Kidney (tissue), 14 donors: ENCODE data around the gene ERO1B. TPM values are rescaled to one million over a fixed set of nuclear protein-coding genes. Genes with fewer than 3 reads are reported as not detected.

Experiments used
- DNase-seq, 5 donors: peaks; one replicate each; pipeline ENCODE4 v3.0.0-alpha.2; 2013 to 2020
- FAIRE-seq: peaks from 2 replicates; lab custom pipeline; 2012; peaks lifted over from hg19 to GRCh38; lab: Jason Lieb, UNC
- H3K27ac ChIP-seq, 2 donors: one replicate each; pipeline ENCODE4 v1.7.0; 2013; ENCODE audit warnings: low read depth in 2 of 2, low read length in 2 of 2, inconsistent platforms in 1 of 2
- H3K27me3 ChIP-seq: one replicate; pipeline ENCODE4 v1.7.1; 2013; ENCODE audit warnings: low read length, inconsistent platforms; ENCODE audit not compliant: control insufficient read depth, insufficient read depth
- H3K36me3 ChIP-seq, 3 donors: one replicate each; pipeline versions ENCODE4 v1.7.0 to v1.7.1; 2013; ENCODE audit warnings: low read length in 3 of 3, control low read depth in 1 of 3, inconsistent platforms in 1 of 3; ENCODE audit not compliant: insufficient read depth in 3 of 3, control insufficient read depth in 2 of 3
- H3K4me1 ChIP-seq, 3 donors: one replicate each; pipeline versions ENCODE4 v1.7.0 to v1.7.1; 2013; ENCODE audit warnings: low read length in 3 of 3, inconsistent platforms in 1 of 3, low read depth in 1 of 3; ENCODE audit not compliant: control insufficient read depth in 2 of 3, insufficient read depth in 2 of 3
- H3K4me3 ChIP-seq, 3 donors: one replicate each; pipeline versions ENCODE4 v1.7.0 to v1.8.1; 2013; ENCODE audit warnings: low read length in 3 of 3, control low read depth in 1 of 3, inconsistent platforms in 1 of 3
- H3K9ac ChIP-seq, 3 donors: one replicate each; pipeline versions ENCODE4 v1.7.0 to v1.7.1; 2013; ENCODE audit warnings: low read length in 3 of 3, control low read depth in 1 of 3, inconsistent platforms in 1 of 3
- H3K9me3 ChIP-seq, 3 donors: one replicate each; pipeline versions ENCODE4 v1.7.0 to v1.7.1; 2013; ENCODE audit warnings: low read length in 3 of 3, control low read depth in 1 of 3, inconsistent platforms in 1 of 3; ENCODE audit not compliant: control insufficient read depth in 2 of 3, insufficient read depth in 1 of 3
- intact Hi-C: fragments of 100-400 bp; cut with DNase I; formaldehyde crosslinking; loops from one replicate; pipeline ENCODE4 v1.11.1; 2022
- polyA plus RNA-seq: library from polyadenylated mRNA; stranded (reverse); fragments of 350-450 nt; fragmentation: Illumina TruSeq; extraction: RNeasy Lipid Tissue Mini Kit (QIAGEN cat#74804); gene quantifications from one replicate; pipeline ENCODE4 v1.2.3, GENCODE V29; 2014; ENCODE audit warnings: low read depth, low replicate concordance; ENCODE audit not compliant: insufficient read depth
- total RNA-seq: library from RNA; stranded (reverse); fragmentation: NEBNext Ultra II Directional; extraction: Animal tissue kit (Norgen Biotek cat#: 25700); gene quantifications from one replicate; pipeline ENCODE4 v1.2.1, GENCODE V29; 2021
- TF ChIP-seq, protein P1 (sequence below): IDR thresholded peaks from 3 replicates; pipeline ENCODE4 v1.5.1; 2012; ENCODE audit warnings: mild to moderate bottlenecking, moderate library complexity, borderline replicate concordance; ENCODE audit not compliant: insufficient read depth; ENCODE audit errors: extremely low read depth
- donor health status: control.
- donor health status: control.
- donor health status: control.
- donor health status: control.
- donor health status: control.
- donor health status: DM: yes; HTN: yes; CAD: no.
- donor health status: Normal renal cell carcinoma (clear cell type).

The ERO1B gene
- total and polyA plus RNA-seq, 2 donors from 2014 or later: 5.7 to 9.9 TPM

DNA sequence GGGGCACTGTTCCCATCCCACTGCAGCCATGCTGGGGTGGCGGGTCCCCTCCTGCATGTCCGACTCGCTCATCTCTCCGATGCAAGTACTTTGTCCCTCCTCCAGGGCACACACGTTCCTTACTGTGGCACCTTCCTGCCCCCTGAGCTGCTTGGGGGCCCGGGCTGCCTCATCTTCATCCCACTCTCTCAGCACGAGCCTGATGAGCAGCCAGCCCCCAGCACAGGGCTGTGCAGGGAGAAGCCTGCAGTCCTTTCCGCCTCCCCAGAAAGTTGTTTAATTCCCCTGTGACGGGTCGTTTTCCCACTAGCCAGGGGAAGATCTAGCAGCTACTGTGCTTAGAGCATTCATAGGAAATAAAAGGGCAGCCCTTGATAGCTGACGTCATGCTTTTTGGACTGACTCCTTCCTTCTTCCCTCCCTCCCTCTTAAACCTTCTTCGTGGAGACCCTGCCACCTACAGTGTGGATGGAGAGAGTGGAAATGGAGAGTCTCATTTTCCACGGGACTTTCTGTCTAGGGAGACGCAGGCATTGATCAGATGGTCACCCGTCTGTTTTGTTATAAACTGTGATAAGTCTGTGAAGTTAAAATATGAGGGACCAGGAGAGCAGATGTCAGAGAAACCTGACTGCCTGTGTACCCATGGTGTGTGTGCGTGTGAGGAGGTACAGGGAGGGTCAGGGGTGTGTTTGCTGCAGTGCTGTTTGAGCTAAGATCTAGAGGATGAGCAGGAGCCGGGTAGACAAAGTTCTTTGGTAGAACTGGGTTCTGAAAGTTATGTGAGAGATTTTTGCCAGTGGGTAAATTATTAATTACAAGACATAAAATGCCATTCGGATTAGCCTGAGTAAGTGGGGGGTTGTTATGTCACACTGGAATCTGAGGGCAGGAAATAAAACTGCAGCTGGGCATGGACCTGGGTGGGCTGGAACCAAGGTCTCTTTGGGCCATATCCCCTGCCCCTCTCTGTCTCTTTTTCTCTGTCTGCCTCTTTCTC lies 105.1 kb downstream of the ERO1B start:
- no peaks in the 10 kb centered on the region for H3K27me3 ChIP-seq
- peaks cover 0 to 4% (median 3%) of the 10 kb centered on the region in 3 donors for H3K36me3 ChIP-seq
- peak overlapping the region in 1 of 3 donors; percentile 29 for H3K4me3 ChIP-seq
- H3K9me3 ChIP-seq: no peaks in the 10 kb centered on the region
- H3K4me1 ChIP-seq: peaks cover 0 to 13% (median 7%) of the 10 kb centered on the region in 3 donors
- intact Hi-C loops: no loop called here
- TF ChIP-seq, protein P1, sequence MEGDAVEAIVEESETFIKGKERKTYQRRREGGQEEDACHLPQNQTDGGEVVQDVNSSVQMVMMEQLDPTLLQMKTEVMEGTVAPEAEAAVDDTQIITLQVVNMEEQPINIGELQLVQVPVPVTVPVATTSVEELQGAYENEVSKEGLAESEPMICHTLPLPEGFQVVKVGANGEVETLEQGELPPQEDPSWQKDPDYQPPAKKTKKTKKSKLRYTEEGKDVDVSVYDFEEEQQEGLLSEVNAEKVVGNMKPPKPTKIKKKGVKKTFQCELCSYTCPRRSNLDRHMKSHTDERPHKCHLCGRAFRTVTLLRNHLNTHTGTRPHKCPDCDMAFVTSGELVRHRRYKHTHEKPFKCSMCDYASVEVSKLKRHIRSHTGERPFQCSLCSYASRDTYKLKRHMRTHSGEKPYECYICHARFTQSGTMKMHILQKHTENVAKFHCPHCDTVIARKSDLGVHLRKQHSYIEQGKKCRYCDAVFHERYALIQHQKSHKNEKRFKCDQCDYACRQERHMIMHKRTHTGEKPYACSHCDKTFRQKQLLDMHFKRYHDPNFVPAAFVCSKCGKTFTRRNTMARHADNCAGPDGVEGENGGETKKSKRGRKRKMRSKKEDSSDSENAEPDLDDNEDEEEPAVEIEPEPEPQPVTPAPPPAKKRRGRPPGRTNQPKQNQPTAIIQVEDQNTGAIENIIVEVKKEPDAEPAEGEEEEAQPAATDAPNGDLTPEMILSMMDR: no peak
- FAIRE-seq (no peak), DNase-seq (peak in 3 of 5 donors; percentile 16 to 74 (median 53))
- no peak overlapping the region for H3K9ac ChIP-seq
- H3K27ac ChIP-seq: peak overlapping the region; percentile 52 to 79

DNA sequence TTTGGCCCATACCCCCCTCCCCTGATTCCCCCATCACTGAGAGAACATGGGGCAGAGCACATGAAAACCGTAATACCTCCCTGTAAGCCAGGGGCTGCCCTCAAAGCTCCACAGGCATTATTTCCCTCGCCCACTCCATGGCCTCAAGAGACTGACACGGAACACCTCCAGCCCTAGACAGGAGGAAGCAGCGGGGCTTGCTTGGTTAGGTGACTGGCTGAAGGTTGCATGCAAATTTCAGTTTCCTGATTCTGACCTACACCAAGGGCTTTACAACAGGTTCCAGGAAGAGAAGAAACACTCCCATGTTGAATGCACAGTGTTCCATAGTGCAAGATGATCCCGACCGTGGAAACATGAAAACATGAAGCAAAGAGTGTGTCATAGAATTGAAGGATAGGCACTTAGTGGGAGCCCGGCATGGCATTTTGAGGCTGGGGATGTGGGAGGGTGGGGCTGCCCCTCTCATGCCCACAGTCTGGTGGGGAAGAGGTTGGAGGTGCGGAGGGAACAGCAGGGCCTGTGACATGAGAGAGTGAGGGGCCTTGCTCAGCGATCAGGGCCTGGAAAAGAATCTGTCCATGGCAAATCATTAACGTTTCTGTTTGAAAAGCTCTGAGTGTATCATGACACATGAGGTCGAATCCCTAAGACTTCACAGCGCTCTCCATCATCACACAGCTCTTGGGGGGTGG lies 106.0 kb downstream of the ERO1B start:
- FAIRE-seq: no peak
- no peak overlapping the region for H3K4me3 ChIP-seq

DNA sequence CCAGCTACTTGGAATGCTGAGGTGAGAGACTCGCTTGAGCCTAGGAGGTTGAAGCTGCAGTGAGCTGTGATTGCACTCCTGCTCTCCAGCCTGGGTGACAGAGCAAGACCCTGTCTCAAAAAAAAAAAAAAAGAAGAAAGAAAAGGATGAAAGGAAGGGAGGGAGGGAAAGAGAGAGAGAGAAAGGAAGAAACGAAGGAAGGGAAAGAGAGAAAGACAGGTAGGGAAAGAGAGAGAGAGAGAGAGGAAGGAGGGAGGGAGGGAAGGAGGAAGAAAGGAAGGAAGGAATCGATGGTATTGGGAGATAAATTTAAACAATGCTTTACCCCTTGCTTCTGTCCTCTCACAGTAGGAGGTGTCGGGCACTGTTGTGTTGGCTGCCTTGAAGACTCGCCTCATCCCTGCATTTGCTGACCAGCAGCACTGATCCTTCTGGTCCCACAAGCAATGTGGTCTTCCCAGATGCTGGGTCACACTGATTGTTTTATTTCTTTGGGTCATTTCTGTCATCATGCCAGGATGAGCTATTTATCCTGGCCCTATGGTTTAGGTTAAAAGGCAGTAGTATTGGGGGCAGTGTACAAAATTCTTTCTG lies 108.5 kb downstream of the ERO1B start:
- no peak overlapping the region for H3K27ac ChIP-seq
- H3K4me3 ChIP-seq: no peak overlapping the region
- DNase-seq: no peak
- no peak for FAIRE-seq
- no peaks in the 10 kb centered on the region for H3K36me3 ChIP-seq
- H3K4me1 ChIP-seq: peaks cover 0 to 13% (median 10%) of the 10 kb centered on the region in 3 donors
- H3K9me3 ChIP-seq: no peaks in the 10 kb centered on the region
- H3K9ac ChIP-seq: no peak overlapping the region
- TF ChIP-seq, protein P1: no peak
- H3K27me3 ChIP-seq: no peaks in the 10 kb centered on the region
- intact Hi-C loops: no loop called here

More for the DNA sequence above, 106.0 kb downstream of the ERO1B start:
- no peaks in the 10 kb centered on the region for H3K27me3 ChIP-seq
- TF ChIP-seq, protein P1: no peak
- H3K4me1 ChIP-seq: peaks cover 0 to 13% (median 7%) of the 10 kb centered on the region in 3 donors
- H3K9me3 ChIP-seq: no peaks in the 10 kb centered on the region
- peaks cover 0 to 4% (median 3%) of the 10 kb centered on the region in 3 donors for H3K36me3 ChIP-seq
- peak overlapping the region; percentile 48 to 79 for H3K27ac ChIP-seq
- no peak overlapping the region for H3K9ac ChIP-seq
- peak in 3 of 5 donors; percentile 16 to 27 (median 22) for DNase-seq
- intact Hi-C loops: no loop called here
